ENCODE results near the gene ARSA. TPM values are rescaled to one million over a fixed set of nuclear protein-coding genes. Genes with fewer than 3 reads are reported as not detected.
"Not testable (repeated sequence)": the region's sequence is repeated elsewhere in the genome, so short reads cannot be mapped to it uniquely, and the experiment has no call there.

ARSA gene
- total RNA-seq, 2 experiments from 2014 or later: 64.2 to 66.5 TPM

- no peak for DNase-seq
- peaks cover 52% of the 10 kb centered on the region for H3K4me1 Mint-ChIP-seq
- H3K9me3 Mint-ChIP-seq: no peaks in the 10 kb centered on the region
- ChIA-PET CTCF (interaction anchor here (0.6 kb wide), 1 partner anchor 300 kb away, joined by 4 read pairs; no protein-coding TSS in a partner anchor), POLR2A (no interaction called here)
- peaks cover 2% of the 10 kb centered on the region for H3K27me3 Mint-ChIP-seq
- H3K36me3 Mint-ChIP-seq (ENCODE audit: low read depth): peaks cover 24% of the 10 kb centered on the region
- no peak overlapping the region for H3K27ac Mint-ChIP-seq
- H3K4me3 Mint-ChIP-seq: no peak overlapping the region
Measured at GRCh38 chr22:50625131-50625567, 2.8 kb downstream of the ARSA start.

GRCh38 chr22:50624347-50625130, 3.4 kb downstream of the ARSA start:
- no peaks in the 10 kb centered on the region for H3K9me3 Mint-ChIP-seq
- H3K36me3 Mint-ChIP-seq (ENCODE audit: low read depth): peaks cover 24% of the 10 kb centered on the region
- CTCF ChIA-PET: interaction anchor here (0.6 kb wide), 1 partner anchor 300 kb away, joined by 4 read pairs; no protein-coding TSS in a partner anchor
- H3K4me3 Mint-ChIP-seq: no peak overlapping the region
- H3K27ac Mint-ChIP-seq: peak overlapping the region; percentile 31
- peaks cover 57% of the 10 kb centered on the region for H3K4me1 Mint-ChIP-seq
- H3K27me3 Mint-ChIP-seq: peaks cover 2% of the 10 kb centered on the region
- POLR2A ChIA-PET: no interaction called here
- no peak for DNase-seq

- CTCF ChIA-PET: interaction anchor here (2.6 to 2.9 kb wide), 2 partner anchors 11 to 98 kb away, joined by 11 to 37 read pairs; partner anchors contain the start of gene SCO2
- H3K4me3 Mint-ChIP-seq: peak overlapping the region; percentile 82
Measured at GRCh38 chr22:50622723-50623327, 5.1 kb downstream of the ARSA start.

GRCh38 chr22:50621948-50622722, 5.8 kb downstream of the ARSA start:
- peaks cover 53% of the 10 kb centered on the region for H3K4me1 Mint-ChIP-seq
- CTCF ChIA-PET: interaction anchor here (0.8 to 2.9 kb wide), 11 partner anchors 12 to 346 kb away, joined by 3 to 37 read pairs (median 7); partner anchors contain the start of genes CHKB, KLHDC7B, SCO2 and TYMP
- H3K36me3 Mint-ChIP-seq (ENCODE audit: low read depth): peaks cover 19% of the 10 kb centered on the region
- peak; percentile 53 for DNase-seq
- no peaks in the 10 kb centered on the region for H3K9me3 Mint-ChIP-seq
- H3K27ac Mint-ChIP-seq: peak overlapping the region; percentile 100
- POLR2A ChIA-PET: interaction anchor here (1.3 to 2.0 kb wide), 2 partner anchors 96 to 114 kb away, joined by 4 to 19 read pairs; partner anchors contain the start of genes LMF2, NCAPH2 and SCO2
- H3K27me3 Mint-ChIP-seq: peaks cover 1% of the 10 kb centered on the region
- H3K4me3 Mint-ChIP-seq: peak overlapping the region; percentile 82

More at GRCh38 chr22:50622723-50623327, 5.1 kb downstream of the ARSA start:
- peaks cover 19% of the 10 kb centered on the region for H3K36me3 Mint-ChIP-seq (ENCODE audit: low read depth)
- POLR2A ChIA-PET: no interaction called here
- no peak for DNase-seq
- H3K9me3 Mint-ChIP-seq: no peaks in the 10 kb centered on the region
- H3K27ac Mint-ChIP-seq: peak overlapping the region; percentile 100
- no peaks in the 10 kb centered on the region for H3K27me3 Mint-ChIP-seq
- peaks cover 53% of the 10 kb centered on the region for H3K4me1 Mint-ChIP-seq

- Mint-ChIP-seq H3K4me3 (peak overlapping the region; percentile 82), H3K4me1 (peaks cover 49% of the 10 kb centered on the region), H3K27me3 (peaks cover 1% of the 10 kb centered on the region), H3K27ac (peak overlapping the region; percentile 100), H3K36me3 (ENCODE audit: low read depth) (peaks cover 16% of the 10 kb centered on the region), H3K9me3 (no peaks in the 10 kb centered on the region)
- ChIA-PET POLR2A (interaction anchor here (0.8 to 2.0 kb wide), 7 partner anchors 76 to 153 kb away, joined by 3 to 19 read pairs (median 3); partner anchors contain the start of genes KLHDC7B, LMF2, NCAPH2 and SCO2), CTCF (interaction anchor here (0.6 to 2.9 kb wide), 34 partner anchors 9 to 649 kb away, joined by 3 to 37 read pairs (median 6); partner anchors contain the start of genes CHKB, HDAC10, KLHDC7B and LMF2)
- peak; percentile 78 for DNase-seq
Measured at GRCh38 chr22:50621356-50621880, 6.5 kb downstream of the ARSA start.

GRCh38 chr22:50620593-50621355, 7.2 kb downstream of the ARSA start:
- Mint-ChIP-seq H3K4me3 (peak overlapping the region; percentile 82), H3K27ac (peak overlapping the region; percentile 100), H3K4me1 (peaks cover 48% of the 10 kb centered on the region), H3K9me3 (no peaks in the 10 kb centered on the region), H3K27me3 (peaks cover 1% of the 10 kb centered on the region), H3K36me3 (ENCODE audit: low read depth) (peaks cover 15% of the 10 kb centered on the region)
- peak; percentile 88 for DNase-seq
- ChIA-PET POLR2A (interaction anchor here (0.6 to 2.0 kb wide), 13 partner anchors 54 to 376 kb away, joined by 3 to 19 read pairs (median 4); partner anchors contain the start of genes KLHDC7B, LMF2, NCAPH2 and SCO2), CTCF (interaction anchor here (0.6 to 2.9 kb wide), 44 partner anchors 9 to 649 kb away, joined by 3 to 37 read pairs (median 5); partner anchors contain the start of genes CHKB, HDAC10, KLHDC7B and LMF2)

GRCh38 chr22:50614296-50614695, 13.7 kb downstream of the ARSA start:
- H3K4me1 Mint-ChIP-seq: peaks cover 18% of the 10 kb centered on the region

GRCh38 chr22:50613291-50613981, 14.5 kb downstream of the ARSA start:
- Mint-ChIP-seq H3K4me3 (no peak overlapping the region), H3K27me3 (peaks cover 16% of the 10 kb centered on the region), H3K27ac (no peak overlapping the region), H3K36me3 (ENCODE audit: low read depth) (no peaks in the 10 kb centered on the region), H3K9me3 (no peaks in the 10 kb centered on the region), H3K4me1 (peaks cover 14% of the 10 kb centered on the region)
- CTCF ChIA-PET: interaction anchor here (1.8 kb wide), 1 partner anchor 12 kb away, joined by 3 read pairs; no protein-coding TSS in a partner anchor
- POLR2A ChIA-PET: no interaction called here
- no peak for DNase-seq

More at GRCh38 chr22:50614296-50614695, 13.7 kb downstream of the ARSA start:
- H3K27me3 Mint-ChIP-seq: peaks cover 16% of the 10 kb centered on the region
- H3K36me3 Mint-ChIP-seq (ENCODE audit: low read depth); H3K9me3 Mint-ChIP-seq; POLR2A ChIA-PET; H3K4me3 Mint-ChIP-seq; DNase-seq; H3K27ac Mint-ChIP-seq; CTCF ChIA-PET: not testable (repeated sequence)

- Mint-ChIP-seq H3K27ac (no peak overlapping the region), H3K36me3 (ENCODE audit: low read depth) (no peaks in the 10 kb centered on the region), H3K9me3 (no peaks in the 10 kb centered on the region), H3K4me1 (peaks cover 12% of the 10 kb centered on the region), H3K4me3 (no peak overlapping the region), H3K27me3 (peaks cover 16% of the 10 kb centered on the region)
- CTCF ChIA-PET: interaction anchor here (1.1 to 2.6 kb wide), 5 partner anchors 8 to 87 kb away, joined by 3 to 16 read pairs (median 4); partner anchors contain the start of genes MAPK8IP2 and SCO2
- peak; percentile 22 for DNase-seq
- POLR2A ChIA-PET: no interaction called here
Measured at GRCh38 chr22:50612528-50613221, 15.3 kb downstream of the ARSA start.

- no peak overlapping the region for H3K27ac Mint-ChIP-seq
- no peak overlapping the region for H3K4me3 Mint-ChIP-seq
- ChIA-PET POLR2A (no interaction called here), CTCF (interaction anchor here (1.1 to 2.6 kb wide), 5 partner anchors 8 to 86 kb away, joined by 3 to 16 read pairs (median 4); partner anchors contain the start of genes MAPK8IP2 and SCO2)
- peaks cover 15% of the 10 kb centered on the region for H3K27me3 Mint-ChIP-seq
- H3K4me1 Mint-ChIP-seq: peaks cover 12% of the 10 kb centered on the region
- H3K36me3 Mint-ChIP-seq (ENCODE audit: low read depth): no peaks in the 10 kb centered on the region
- no peaks in the 10 kb centered on the region for H3K9me3 Mint-ChIP-seq
- no peak for DNase-seq
Measured at GRCh38 chr22:50612168-50612527, 15.8 kb downstream of the ARSA start.
